OCI-M2 (cell line): ENCODE results near the gene GTF3C1.

Source experiments
- DNase-seq: peaks from one replicate; lab custom pipeline; 2025; ENCODE audit not compliant: unreplicated experiment; lab: John Stamatoyannopoulos, UW

GTF3C1 gene

GRCh38 chr16:27486344-27486743 lies 63.4 kb downstream of the GTF3C1 start:
- DNase-seq, result no peak

- no peak for DNase-seq
Observed at GRCh38 chr16:27485811-27486210, 63.9 kb downstream of the GTF3C1 start.

GRCh38 chr16:27485126-27485525 lies 64.6 kb downstream of the GTF3C1 start:
- no peak for DNase-seq

GRCh38 chr16:27483624-27484023 lies 66.1 kb downstream of the GTF3C1 start:
- DNase-seq, result no peak

- no peak for DNase-seq
Observed at GRCh38 chr16:27483088-27483437, 66.7 kb downstream of the GTF3C1 start.

- DNase-seq, result no peak
Observed at GRCh38 chr16:27482397-27483087, 67.2 kb downstream of the GTF3C1 start.

GRCh38 chr16:27481282-27481934 lies 68.3 kb downstream of the GTF3C1 start:
- DNase-seq, result no peak

- DNase-seq, result no peak
Observed at GRCh38 chr16:27480761-27481160, 69.0 kb downstream of the GTF3C1 start.

GRCh38 chr16:27476240-27476639 lies 73.5 kb downstream of the GTF3C1 start:
- DNase-seq, result no peak

GRCh38 chr16:27475561-27475960 lies 74.2 kb downstream of the GTF3C1 start:
- DNase-seq, result no peak

- DNase-seq, result no peak
Observed at GRCh38 chr16:27474921-27475320, 74.8 kb downstream of the GTF3C1 start.

- no peak for DNase-seq
Observed at GRCh38 chr16:27474041-27474440, 75.7 kb downstream of the GTF3C1 start.

- DNase-seq, result no peak
Observed at GRCh38 chr16:27473101-27473900, 76.4 kb downstream of the GTF3C1 start.

GRCh38 chr16:27472091-27473020 lies 77.4 kb downstream of the GTF3C1 start:
- DNase-seq, result no peak

- DNase-seq, result no peak
Observed at GRCh38 chr16:27471661-27472060, 78.1 kb downstream of the GTF3C1 start.

GRCh38 chr16:27470567-27471431 lies 78.9 kb downstream of the GTF3C1 start:
- DNase-seq, result no peak

- DNase-seq, result no peak
Observed at GRCh38 chr16:27468941-27469531, 80.7 kb downstream of the GTF3C1 start.

GRCh38 chr16:27465483-27465879 lies 84.2 kb downstream of the GTF3C1 start:
- DNase-seq, result no peak

GRCh38 chr16:27464626-27465482 lies 84.9 kb downstream of the GTF3C1 start:
- DNase-seq, result no peak
